Measurements from ENCODE around the gene TCF12. TPM values are rescaled to one million over a fixed set of nuclear protein-coding genes. Genes with fewer than 3 reads are reported as not detected.

The TCF12 gene
- total and polyA plus RNA-seq, 2 of the 8 experiments (the other 6 are each of a cell fraction or from before 2014, with no cell fraction given) = 85.8 to 101 TPM

DNA sequence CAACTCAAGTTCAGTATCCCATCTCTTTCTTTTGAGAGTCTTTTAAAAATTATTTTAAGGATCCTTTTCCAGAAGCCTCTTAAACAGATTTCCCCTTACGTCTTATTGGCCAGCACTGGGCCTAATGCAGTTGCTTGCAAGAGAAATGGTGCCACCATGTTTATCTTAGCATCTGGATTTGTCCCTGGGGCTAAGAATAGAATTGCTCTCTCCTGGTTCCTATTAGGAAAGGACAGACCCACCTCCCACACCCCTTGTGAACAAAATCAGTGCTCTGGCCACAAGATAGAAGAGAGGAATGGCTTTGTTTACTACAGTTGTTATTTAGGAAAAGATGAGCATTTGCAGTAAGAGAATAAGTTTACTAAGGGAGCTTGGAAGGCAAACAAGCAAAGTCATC lies 329.6 kb downstream of the TCF12 start:
- FAIRE-seq = no peak
- TF ChIP-seq POLR2A (IDR thresholded peaks at IDR 0.05; ENCODE audit: control extremely low read depth in 1 of 2, low read depth in 2 of 2, low read length in 2 of 2) (no peak), CBX5 (IDR thresholded peaks at IDR 0.05; ENCODE audit: low read depth, low read length) (no peak), TAF1 (IDR thresholded peaks at IDR 0.05; ENCODE audit: low read depth, low read length) (no peak), JUN (IDR thresholded peaks at IDR 0.05; ENCODE audit: low read depth, low read length) (no peak), CEBPB (IDR thresholded peaks at IDR 0.05; ENCODE audit: low read depth, low read length) (no peak), POU5F1 (IDR thresholded peaks at IDR 0.05; ENCODE audit: low read depth, low read length) (no peak), SUZ12 (IDR thresholded peaks at IDR 0.05; ENCODE audit: low read length) (no peak), HDAC6 (IDR thresholded peaks at IDR 0.05; ENCODE audit: low read depth, low read length) (no peak), SRF (IDR thresholded peaks at IDR 0.05; ENCODE audit: low read depth, low read length) (no peak), TCF12 (IDR thresholded peaks at IDR 0.05; ENCODE audit: low read depth, low read length) (no peak), TAF7 (optimal IDR thresholded peaks at IDR 0.05; ENCODE audit: borderline replicate concordance, low read depth, low read length) (no peak), PHF8 (conservative IDR thresholded peaks at IDR 0.05; ENCODE audit: low read depth, low read length) (no peak), GTF2F1 (IDR thresholded peaks at IDR 0.05; ENCODE audit: borderline replicate concordance, low read depth, low read length) (no peak), NRF1 (IDR thresholded peaks at IDR 0.05; ENCODE audit: low read depth, low read length) (no peak), SIX5 (IDR thresholded peaks at IDR 0.05; ENCODE audit: low read depth, low read length) (no peak), KDM4A (IDR thresholded peaks at IDR 0.05; ENCODE audit: low read depth, low read length, severe bottlenecking) (no peak)

More for the DNA sequence above, 329.6 kb downstream of the TCF12 start:
- H3K27ac ChIP-seq (ENCODE audit: low read depth, low read length) = no peak overlapping the region
- DNase-seq (ENCODE audit: low read depth in 1 of 2, low spot score in 2 of 2) = no peak
- H3K14ac ChIP-seq (ENCODE audit: insufficient read length) = no peak overlapping the region
- no peak overlapping the region for H2BK5ac ChIP-seq (ENCODE audit: low read depth, low read length)
- H3K18ac ChIP-seq (ENCODE audit: extremely low read depth, low read length) = no peak overlapping the region
- H2AFZ ChIP-seq (ENCODE audit: low read length) = no peak overlapping the region
- H4K8ac ChIP-seq (ENCODE audit: extremely low read depth, insufficient read depth, low read length) = no peak overlapping the region
- 93% methylated on average over 1 of the region's 1 CpG; no CpG with 5 or more reads in 1 of the 2 experiments for WGBS, 2 experiments (ENCODE audit: extremely low coverage in 1 of 2, insufficient coverage in 1 of 2, insufficient read length in 1 of 2, insufficient replicate concordance in 2 of 2, low coverage in 1 of 2, low lambda C conversion rate in 2 of 2, missing lambda C conversion rate in 1 of 2)
- no peaks in the 10 kb centered on the region for H4K20me1 ChIP-seq (replicated peaks in 1 of 2; ENCODE audit: control insufficient read depth in 1 of 2, insufficient read depth in 2 of 2, low read length in 2 of 2)
- ChIA-PET CTCF (ENCODE audit: partially characterized antibody) (interaction anchor here (0.7 to 1.6 kb wide), 3 partner anchors 16 to 58 kb away, joined by 3 to 4 read pairs (median 4); no protein-coding TSS in a partner anchor), POLR2A (ENCODE audit: partially characterized antibody) (interaction anchor here (1.6 kb wide), 1 partner anchor 8 kb away, joined by 7 read pairs; no protein-coding TSS in a partner anchor)
- no peaks in the 10 kb centered on the region for H3K79me1 ChIP-seq (ENCODE audit: low read depth, low read length)
- H3K36me3 ChIP-seq (ENCODE audit: control insufficient read depth in 2 of 4, insufficient read depth in 4 of 4, low read length in 3 of 4) = peaks cover 0 to 27% (median 8%) of the 10 kb centered on the region in 4 experiments; a peak in 5 of 8 replicates
- H2AK5ac ChIP-seq (ENCODE audit: low read depth, low read length) = no peak overlapping the region
- no peak overlapping the region for H2BK12ac ChIP-seq (ENCODE audit: low read depth, low read length)
- no peaks in the 10 kb centered on the region for H3K79me2 ChIP-seq (ENCODE audit: control insufficient read depth in 1 of 2, insufficient read depth in 2 of 2, low read length in 2 of 2)
- no peak overlapping the region for H3K4ac ChIP-seq (replicated peaks; ENCODE audit: insufficient read length, low read depth, low read length)
- H4K5ac ChIP-seq (ENCODE audit: insufficient read length, low read depth, low read length) = no peak overlapping the region
- H4K91ac ChIP-seq (replicated peaks; ENCODE audit: insufficient read length, low read length) = no peak overlapping the region
- H3K9me3 ChIP-seq (ENCODE audit: insufficient read depth in 2 of 2, low read depth in 1 of 2, low read length in 1 of 2) = no peaks in the 10 kb centered on the region
- no peak overlapping the region for H2BK120ac ChIP-seq (replicated peaks; ENCODE audit: low read depth, low read length)
- no peak overlapping the region for H3K56ac ChIP-seq (replicated peaks; ENCODE audit: insufficient read length, low read depth, low read length)
- peaks cover 0 to 12% (median 4%) of the 10 kb centered on the region in 4 experiments; a peak in 3 of 7 replicates for H3K4me1 ChIP-seq (replicated peaks in 1 of 4; ENCODE audit: control insufficient read depth in 3 of 4, insufficient read depth in 4 of 4, low read length in 3 of 4)
- H3K4me3 ChIP-seq (ENCODE audit: extremely low read depth in 1 of 4, insufficient read depth in 2 of 4, low read depth in 3 of 4, low read length in 4 of 4) = no peak overlapping the region
- H3K4me2 ChIP-seq (ENCODE audit: insufficient read depth in 1 of 2, low read depth in 2 of 2, low read length in 2 of 2) = no peak overlapping the region
- no peak overlapping the region for H3K9ac ChIP-seq (replicated peaks in 1 of 4; ENCODE audit: extremely low read depth in 1 of 4, low read depth in 3 of 4, low read length in 3 of 4)
- H3K27me3 ChIP-seq (replicated peaks in 1 of 4; ENCODE audit: control insufficient read depth in 3 of 4, extremely low read depth in 1 of 4, insufficient read depth in 3 of 4, low read length in 3 of 4) = no peaks in the 10 kb centered on the region
- H3K23me2 ChIP-seq (ENCODE audit: low read depth, low read length) = no peaks in the 10 kb centered on the region; the same call in 1 of the 2 replicates
- H3K23ac ChIP-seq (ENCODE audit: insufficient read length) = no peak overlapping the region
- H2BK20ac ChIP-seq (ENCODE audit: low read length) = no peak overlapping the region
- H2BK15ac ChIP-seq (ENCODE audit: low read length) = no peak overlapping the region
